Measurements from ENCODE around the gene BCAP29. TPM values are rescaled to one million over a fixed set of nuclear protein-coding genes. Genes with fewer than 3 reads are reported as not detected.

Gene BCAP29
- total and polyA plus RNA-seq, 2 of the 4 experiments (the other 2 are of a cell fraction): 33.0 to 35.1 TPM

DNA sequence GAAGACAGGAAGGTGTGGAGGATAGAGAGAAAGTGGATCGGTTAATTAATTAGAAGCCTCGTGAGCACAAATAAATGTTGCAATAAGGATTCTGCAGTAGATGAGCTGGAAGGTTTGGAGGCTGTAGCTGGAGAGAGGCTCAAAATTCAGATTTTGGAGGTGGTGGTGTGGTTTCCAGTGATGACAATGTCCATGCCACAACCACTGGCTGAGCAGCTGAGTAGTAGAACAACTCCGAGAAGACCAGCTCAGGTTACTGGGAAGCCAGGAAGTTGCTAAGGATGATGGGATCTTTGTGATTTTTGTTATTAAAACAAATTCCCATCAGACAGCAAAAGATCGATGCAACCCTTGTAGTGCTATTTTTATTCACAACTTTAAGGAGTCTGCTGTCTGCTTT lies 88.2 kb downstream of the BCAP29 start:
- Histone ChIP-seq H2AK9ac (replicated peaks; ENCODE audit: low read depth, low read length, poor library complexity) (no peak overlapping the region), H3K4me1 (ENCODE audit: control insufficient read depth, insufficient read depth, low read length) (no peaks in the 10 kb centered on the region), H4K5ac (ENCODE audit: low read depth, low read length) (no peak overlapping the region), H3K79me1 (ENCODE audit: low read depth in 1 of 2, low read length in 2 of 2) (no peaks in the 10 kb centered on the region), H3K4me2 (ENCODE audit: low read depth, low read length) (no peak overlapping the region), H3K27me3 (ENCODE audit: control insufficient read depth, insufficient read depth, low read length) (peaks cover 12% of the 10 kb centered on the region), H3K9ac (ENCODE audit: low read depth, low read length) (no peak overlapping the region), H3K18ac (ENCODE audit: low read depth, low read length) (no peak overlapping the region), H4K91ac (ENCODE audit: insufficient read depth, low read depth, low read length) (no peak overlapping the region), H2BK15ac (ENCODE audit: low read depth, low read length) (no peak overlapping the region), H4K20me1 (ENCODE audit: insufficient read depth, low read length) (no peaks in the 10 kb centered on the region), H3K27ac (ENCODE audit: insufficient read depth, low read length) (no peak overlapping the region), H3K9me1 (ENCODE audit: insufficient read depth, low read length) (no peaks in the 10 kb centered on the region), H3K9me3 (ENCODE audit: control insufficient read depth, insufficient read depth, low read length) (no peaks in the 10 kb centered on the region), H2AK5ac (ENCODE audit: low read depth, low read length) (no peak overlapping the region), H2BK5ac (ENCODE audit: low read depth, low read length, poor library complexity, severe bottlenecking) (no peak overlapping the region), H2BK20ac (ENCODE audit: low read depth, low read length) (no peak overlapping the region), H3K4me3 (ENCODE audit: insufficient read depth, low read depth, low read length) (no peak overlapping the region), H3K23ac (ENCODE audit: low read depth, low read length) (no peak overlapping the region), H3K36me3 (ENCODE audit: control insufficient read depth, insufficient read depth, low read length) (no peaks in the 10 kb centered on the region), H2AFZ (replicated peaks; ENCODE audit: low read length, poor library complexity) (no peak overlapping the region), H3K14ac (replicated peaks; ENCODE audit: low read depth, low read length) (no peak overlapping the region), H3K56ac (ENCODE audit: extremely low read depth, insufficient read depth, low read length) (no peak overlapping the region), H2BK120ac (ENCODE audit: low read depth, low read length) (no peak overlapping the region), H3K4ac (ENCODE audit: low read depth, low read length) (no peak overlapping the region), H4K8ac (ENCODE audit: low read depth in 2 of 2, low read length in 2 of 2) (no peak overlapping the region)
- no peak for TF ChIP-seq CHD1 (IDR thresholded peaks at IDR 0.05; ENCODE audit: low read depth, low read length)
- TF ChIP-seq MXI1 (IDR thresholded peaks at IDR 0.05; ENCODE audit: borderline replicate concordance, low read depth, low read length): no peak
- TF ChIP-seq BHLHE40 (IDR thresholded peaks at IDR 0.05; ENCODE audit: low read depth, low read length): no peak
- no peak for TF ChIP-seq RAD21 (IDR thresholded peaks at IDR 0.05; ENCODE audit: low read length)
- TF ChIP-seq FOS (IDR thresholded peaks at IDR 0.05; ENCODE audit: low read depth, low read length): no peak
- no peak for TF ChIP-seq MAFK (IDR thresholded peaks at IDR 0.05; ENCODE audit: low read depth, low read length)
- no peak for TF ChIP-seq SMC3 (IDR thresholded peaks at IDR 0.05; ENCODE audit: low read depth, low read length)
- TF ChIP-seq USF2 (IDR thresholded peaks at IDR 0.05; ENCODE audit: low read depth, low read length): no peak
- no peak for TF ChIP-seq CTCF (conservative IDR thresholded peaks at IDR 0.05; ENCODE audit: low read depth, low read length)
- TF ChIP-seq ELK1 (IDR thresholded peaks at IDR 0.05; ENCODE audit: borderline replicate concordance, low read depth, low read length): no peak
- TF ChIP-seq RCOR1 (IDR thresholded peaks at IDR 0.05; ENCODE audit: insufficient replicate concordance, low read length): no peak
- 100% methylated on average over 1 of the region's 4 CpGs for WGBS, 2 experiments (ENCODE audit: extremely low coverage in 2 of 2, insufficient read length in 1 of 2)
- no TSS peak for BruUV-seq (replicated peaks)
- intact Hi-C loops (cut with micrococcal nuclease): no loop called here
- in situ Hi-C loops (cut with MboI; ENCODE audit: low sequenced_read_pairs): no loop called here
- DNase-seq: no peak
- dilution Hi-C loops (cut with HindIII; ENCODE audit: low sequenced_read_pairs, unreplicated experiment): no loop called here
- ChIA-PET CTCF (no interaction called here), POLR2A (ENCODE audit: unreplicated experiment) (no interaction called here)
- ATAC-seq (ENCODE audit: low read depth): no peak
